Measurements from ENCODE around the gene TBX5. TPM values are rescaled to one million over a fixed set of nuclear protein-coding genes. Genes with fewer than 3 reads are reported as not detected.

The TBX5 gene
- total RNA-seq = 2.1 and 4.0 TPM in 2 replicates

GRCh38 chr12:114405519-114406271 lies at the start of gene TBX5:
TBX5 (minus strand) TSS chr12:114406144; CDS start chr12:114403898, 2,246 bp downstream.

